NCI-H1092 (cell line): ENCODE measurements around the gene PRICKLE1.

Experiments used
- DNase-seq: peaks from one replicate; lab custom pipeline; 2025; lab: John Stamatoyannopoulos, UW

Gene PRICKLE1

DNA sequence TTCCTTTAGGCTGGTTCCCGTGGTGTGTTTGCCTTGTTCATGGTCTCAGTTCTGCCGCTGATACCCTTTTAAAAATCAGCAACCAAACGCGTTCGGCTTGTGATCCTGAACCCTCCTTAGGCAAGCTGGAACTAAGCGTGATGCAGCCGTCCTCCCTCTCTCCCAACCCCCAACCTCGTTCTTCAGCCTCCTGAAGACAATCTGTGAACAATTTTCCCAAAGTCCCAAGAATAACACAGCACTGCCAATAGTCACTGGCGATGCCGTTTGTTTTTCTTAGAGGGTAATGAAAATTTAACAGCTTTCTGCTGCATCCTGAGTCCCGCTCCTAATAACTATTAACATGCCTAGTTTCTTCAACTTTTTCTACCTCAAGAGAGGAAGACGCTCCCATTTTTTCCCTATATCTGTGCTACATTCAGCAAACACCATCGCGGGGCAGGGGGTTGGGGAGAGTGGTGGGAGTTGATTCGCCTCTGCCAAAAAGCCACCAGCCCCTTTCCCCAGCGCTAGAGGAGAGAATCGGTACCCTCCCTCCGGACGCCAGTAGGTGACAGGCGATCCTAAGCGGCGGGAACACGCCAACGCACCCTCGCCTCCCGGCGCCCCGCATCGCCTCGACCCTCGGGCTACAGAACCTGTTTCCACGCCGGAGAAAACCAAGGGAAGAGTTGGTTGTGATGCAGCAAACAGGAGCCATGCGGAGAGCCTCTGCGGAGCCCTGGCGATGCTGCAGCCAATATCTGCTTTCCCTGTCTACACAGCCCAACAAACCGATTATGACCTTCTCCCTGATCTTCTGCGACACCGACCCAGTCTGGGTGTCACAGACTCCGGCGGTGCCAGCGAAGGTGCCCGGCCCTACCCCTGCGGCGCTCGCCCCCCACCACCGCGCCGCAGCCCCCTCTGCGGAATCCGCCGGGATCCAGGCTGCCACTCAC lies 752 bp downstream of the PRICKLE1 start:
- DNase-seq = no peak

DNA sequence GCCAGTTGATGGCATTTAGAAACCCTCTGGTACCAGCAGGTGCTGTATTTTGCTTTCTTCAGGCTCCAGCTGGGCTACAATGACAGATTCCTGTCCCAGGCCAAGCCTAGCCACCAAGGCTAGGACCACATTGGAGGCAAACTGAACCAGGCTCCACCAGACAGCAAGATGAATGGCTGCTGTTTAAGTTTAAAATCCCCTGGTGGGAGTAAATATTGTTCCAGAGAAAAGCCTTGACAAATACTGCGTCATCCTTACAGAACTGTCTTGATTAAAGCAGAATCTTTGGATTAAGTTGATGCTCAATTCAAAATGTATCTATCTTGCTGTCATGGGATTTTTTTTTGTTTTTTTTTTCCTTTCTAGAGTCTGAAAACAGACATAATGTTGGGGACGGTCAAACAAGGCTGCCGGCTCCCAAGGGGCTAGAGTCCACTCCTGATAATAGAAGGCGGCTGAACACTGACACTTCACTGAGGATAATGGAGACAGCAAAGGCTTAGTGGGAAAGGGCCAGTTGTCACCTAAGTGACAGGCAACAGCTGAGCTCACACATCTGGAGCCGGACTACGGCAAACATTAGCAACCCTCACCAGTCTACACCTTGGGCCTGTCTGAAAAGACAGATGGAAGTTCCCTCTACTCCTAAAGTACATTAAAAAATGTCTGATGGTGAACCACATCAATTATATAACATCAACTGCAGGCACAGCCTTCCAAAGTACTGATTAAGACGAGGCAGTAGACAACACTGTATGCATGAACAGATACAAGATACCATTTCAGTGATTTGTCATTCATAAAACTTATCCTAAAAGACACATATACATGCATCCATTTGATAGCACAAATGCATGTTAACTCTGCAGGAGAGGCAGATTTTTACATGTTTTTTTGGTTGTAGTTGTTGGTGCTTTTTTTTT lies 1.7 kb downstream of the PRICKLE1 start:
- no peak for DNase-seq

DNA sequence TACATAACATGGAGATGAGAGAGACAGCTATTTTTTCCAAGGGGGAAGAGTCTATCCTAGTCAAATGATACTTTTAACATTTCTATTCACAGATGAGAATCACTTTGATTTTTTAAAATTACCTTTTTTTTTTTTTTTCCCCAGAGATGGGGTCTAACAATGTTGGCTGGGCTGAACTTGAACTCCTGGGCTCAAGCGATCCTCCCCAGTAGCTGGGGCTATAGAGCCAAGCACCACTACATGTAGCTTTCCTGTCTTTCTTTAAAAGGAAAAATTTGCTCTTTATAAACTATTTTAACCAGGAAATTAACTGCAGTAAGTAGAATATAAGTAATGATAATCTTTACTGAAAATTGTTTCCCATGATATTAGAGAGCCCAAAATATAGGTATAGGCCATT lies 3.3 kb downstream of the PRICKLE1 start:
- DNase-seq = no peak

DNA sequence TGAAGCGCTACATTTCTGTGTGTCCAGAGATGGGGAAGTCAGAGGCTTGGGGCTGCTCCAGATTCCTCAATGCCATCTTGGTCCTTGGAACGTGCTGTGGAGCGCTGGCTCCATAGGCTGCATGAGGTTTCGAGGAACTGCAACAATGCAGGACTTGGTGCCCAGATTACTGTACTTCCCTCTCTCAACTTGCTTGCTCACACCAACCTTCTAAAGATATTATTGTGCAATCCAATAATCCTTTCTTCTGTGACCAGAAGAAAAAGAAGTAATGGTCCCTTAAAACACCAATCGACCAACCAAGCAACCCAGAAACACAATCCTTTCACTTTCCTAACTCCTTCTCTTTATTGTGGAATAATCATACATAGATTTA lies 3.7 kb downstream of the PRICKLE1 start:
- no peak for DNase-seq

DNA sequence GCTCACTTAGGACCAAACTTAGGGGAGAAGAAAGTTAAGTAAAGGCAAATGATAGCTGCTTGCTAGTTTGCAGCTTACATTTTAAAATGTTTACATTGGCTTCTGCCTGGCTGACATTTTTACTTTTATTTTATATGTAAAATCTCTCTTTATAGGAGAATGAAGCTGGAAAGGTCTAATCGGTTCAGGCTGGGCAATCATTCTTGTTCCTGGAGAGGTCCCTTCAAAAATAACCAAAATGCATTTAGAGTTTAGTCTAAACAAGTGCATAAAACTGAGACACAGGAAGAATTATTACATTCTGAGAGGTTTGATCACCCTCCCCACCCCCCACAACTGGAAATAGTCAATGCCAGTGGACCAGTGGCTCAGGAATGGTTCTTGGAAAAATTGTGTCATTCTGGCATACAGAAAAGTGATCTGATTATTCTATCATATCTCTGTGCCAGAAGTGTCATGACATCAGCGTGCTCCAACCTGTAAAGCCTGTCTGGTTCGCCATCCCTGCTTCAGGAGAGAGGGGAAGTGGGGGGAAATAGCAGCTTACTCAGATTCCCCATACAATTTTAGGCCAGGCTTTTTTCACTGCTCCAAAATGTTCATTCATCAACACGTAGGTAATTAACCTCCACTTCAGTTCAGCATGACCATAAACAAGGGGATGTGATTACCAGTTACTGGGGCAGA lies 4.2 kb downstream of the PRICKLE1 start:
- no peak for DNase-seq

DNA sequence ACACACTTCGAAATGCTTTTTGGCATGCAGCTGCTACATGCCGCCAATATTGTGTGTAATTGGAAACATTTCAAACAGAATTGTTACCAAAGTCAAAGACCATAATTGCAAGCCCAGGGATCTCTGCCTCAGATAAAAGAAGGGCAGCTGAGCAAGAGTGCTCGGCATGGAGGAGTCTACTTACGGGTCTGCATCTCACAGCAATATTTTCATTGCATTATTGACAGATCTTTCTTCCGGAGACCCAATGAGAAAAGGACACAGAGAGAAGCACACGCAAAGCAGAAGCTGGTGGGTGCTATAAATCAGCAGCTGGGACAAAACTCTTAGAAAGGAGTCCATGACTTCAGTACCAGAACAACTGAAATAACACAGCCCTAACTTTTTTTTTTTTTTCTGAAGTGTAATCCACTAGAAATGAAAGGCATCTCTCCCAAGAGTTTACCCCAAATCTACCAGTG lies 4.9 kb downstream of the PRICKLE1 start:
- DNase-seq = no peak

DNA sequence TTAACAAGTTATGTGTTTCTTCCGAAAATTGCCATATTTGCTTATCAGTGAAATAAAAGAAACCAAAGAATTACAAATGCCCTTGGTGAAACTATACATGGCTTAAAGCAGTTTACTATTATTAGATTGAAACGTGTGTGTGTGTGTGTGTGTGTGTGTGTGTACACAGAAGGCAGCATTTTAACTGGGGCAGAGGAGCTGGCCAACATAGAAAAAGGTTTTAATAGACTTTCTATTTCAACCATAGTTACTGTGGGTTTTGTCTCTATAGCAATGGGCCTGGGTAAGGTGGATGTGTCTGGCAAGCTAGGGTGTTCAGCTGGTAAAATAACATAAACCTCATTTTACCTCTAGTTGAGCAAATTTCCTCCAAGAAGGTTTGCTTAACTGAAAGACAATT lies 6.5 kb downstream of the PRICKLE1 start:
- no peak for DNase-seq

DNA sequence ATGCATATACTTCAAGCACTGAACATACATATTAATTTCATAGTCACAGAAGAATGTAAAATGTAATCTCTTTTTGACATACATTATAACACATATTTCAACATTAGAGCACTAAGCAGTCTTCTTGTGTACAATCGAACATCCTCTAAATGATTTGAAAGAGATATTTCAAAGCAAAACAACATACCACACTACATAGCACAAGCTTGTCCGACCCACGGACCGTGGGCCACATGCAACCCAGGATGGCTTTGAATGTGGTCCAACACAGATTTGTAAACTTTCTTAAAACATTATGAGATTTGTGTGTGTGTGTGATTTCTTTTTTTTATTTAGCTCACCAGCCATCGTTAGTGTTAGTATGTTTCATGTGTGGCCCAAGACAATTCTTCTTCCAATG lies 7.0 kb downstream of the PRICKLE1 start:
- DNase-seq = no peak

DNA sequence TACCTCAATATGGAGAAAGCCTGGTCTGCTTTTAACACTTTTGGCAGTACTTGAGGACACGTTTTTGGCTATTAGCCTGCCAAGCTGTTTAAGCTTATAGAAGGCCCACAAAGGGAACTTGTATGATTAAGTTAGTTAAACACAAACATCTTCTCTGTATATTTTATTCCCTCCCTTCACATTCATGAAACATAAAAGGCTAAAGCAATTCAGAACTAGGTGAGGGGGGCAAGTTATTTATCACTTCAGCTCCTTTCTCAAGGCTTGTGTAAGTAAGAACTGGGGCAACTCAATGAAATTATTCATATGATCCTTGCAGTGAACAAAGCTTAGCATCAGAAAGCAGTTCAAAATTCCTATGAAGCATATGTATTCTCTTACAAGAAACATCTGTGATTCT lies 7.5 kb downstream of the PRICKLE1 start:
- no peak for DNase-seq

DNA sequence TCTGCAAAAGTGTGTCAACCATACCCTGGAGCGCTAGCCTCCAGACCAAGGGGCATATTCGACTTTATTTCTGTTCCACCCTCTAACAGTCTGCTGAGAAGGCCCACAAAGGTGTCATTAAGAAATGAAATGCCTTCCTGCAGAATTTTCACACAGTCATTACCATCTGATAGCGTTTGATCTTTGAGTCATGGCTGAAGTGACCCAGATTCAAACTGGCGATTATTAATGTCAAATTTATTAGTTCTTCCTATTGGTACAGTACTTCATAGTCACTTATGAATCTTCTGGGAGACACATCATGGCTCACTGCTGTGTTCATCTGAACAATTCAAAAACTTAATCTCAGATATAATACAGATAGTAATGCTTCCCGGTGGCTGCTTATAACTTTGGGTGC lies 13.2 kb downstream of the PRICKLE1 start:
- DNase-seq = no peak

DNA sequence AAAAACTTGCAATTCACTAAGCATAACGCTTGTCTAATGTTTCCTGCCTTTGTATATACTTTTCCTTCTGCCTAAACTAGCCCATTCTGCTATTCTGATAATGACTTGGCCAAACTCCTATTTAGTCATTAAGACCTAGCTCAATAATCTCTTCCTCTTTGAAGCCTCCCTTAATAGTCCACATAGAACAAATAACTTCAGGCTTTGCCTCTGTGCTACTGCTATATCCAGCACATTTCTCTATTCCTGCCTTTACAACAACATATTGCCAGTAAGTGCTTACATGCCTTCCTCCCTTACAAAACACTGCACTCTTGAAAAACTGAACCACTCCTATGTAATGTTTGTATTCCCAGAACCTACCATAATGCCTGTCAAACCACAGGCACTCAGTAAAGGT lies 13.8 kb downstream of the PRICKLE1 start:
- no peak for DNase-seq

DNA sequence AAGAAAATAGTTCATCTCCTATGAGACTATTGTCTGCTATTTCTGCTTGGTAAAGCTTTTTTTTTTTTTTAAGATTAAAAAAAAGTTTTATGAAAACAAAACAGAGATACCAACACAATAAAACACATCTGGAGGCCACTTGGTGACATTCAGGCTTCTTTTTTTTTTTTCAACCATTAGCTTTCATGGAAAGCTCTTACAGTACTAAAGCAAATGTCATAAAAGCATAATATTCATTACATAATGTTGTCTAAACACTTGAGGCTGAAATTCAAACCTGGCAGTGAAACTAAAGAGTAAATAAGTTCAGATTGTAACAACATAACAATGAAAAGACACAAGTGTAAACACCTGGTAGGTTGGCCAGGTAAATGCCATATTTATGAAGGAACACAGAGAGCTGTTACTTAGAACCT lies 14.7 kb downstream of the PRICKLE1 start:
- DNase-seq = peak; percentile 14

DNA sequence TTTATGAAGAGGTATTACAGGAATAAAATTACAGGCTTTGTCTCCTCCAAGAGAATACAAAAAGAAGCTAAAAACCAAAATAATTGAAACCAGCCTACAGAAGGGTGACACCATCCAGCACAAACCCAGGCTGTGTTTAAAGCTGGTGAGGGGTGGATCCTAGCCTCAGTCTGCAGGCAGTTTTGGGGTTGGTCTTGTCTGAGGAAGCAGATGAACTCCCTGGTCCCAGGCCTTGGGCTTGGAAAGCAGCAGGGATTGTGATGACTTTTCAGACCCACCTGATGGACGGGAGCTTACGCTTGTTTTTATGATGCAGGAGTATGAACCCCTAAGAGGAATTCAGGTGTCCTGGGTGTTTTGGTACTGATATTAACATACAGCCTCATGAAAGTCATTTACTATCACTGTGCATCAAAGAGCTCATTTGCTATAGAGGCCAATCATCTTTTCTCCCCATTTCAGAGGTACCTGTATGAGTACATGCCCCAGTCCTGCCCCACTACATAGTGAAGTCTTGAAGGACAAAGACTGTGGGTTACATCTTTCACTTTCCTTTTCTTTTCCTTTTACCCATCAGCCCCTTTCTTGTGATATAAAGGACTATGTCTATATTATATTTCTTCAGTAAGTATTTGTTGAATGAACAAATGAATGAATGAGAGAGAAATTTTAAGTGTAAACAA lies 18.1 kb downstream of the PRICKLE1 start:
- DNase-seq = no peak

DNA sequence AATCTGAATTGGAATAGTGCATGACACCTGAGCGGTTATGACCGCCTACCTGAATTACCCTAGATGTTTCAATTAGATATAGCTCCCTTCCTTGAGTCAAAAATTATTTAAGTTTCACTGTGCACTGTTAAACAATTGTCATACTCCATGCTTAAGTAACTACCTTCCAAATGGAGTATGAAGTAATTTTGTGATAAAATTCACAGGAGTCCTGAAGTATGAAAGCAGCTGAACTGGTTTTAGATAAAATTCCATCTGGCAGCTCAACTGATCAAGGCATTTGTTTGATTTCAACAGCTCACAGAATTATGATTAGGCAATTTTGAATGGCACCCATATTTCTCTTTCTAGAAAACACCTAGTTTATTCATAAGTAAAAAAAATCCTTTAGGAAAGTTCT lies 19.5 kb downstream of the PRICKLE1 start:
- no peak for DNase-seq

DNA sequence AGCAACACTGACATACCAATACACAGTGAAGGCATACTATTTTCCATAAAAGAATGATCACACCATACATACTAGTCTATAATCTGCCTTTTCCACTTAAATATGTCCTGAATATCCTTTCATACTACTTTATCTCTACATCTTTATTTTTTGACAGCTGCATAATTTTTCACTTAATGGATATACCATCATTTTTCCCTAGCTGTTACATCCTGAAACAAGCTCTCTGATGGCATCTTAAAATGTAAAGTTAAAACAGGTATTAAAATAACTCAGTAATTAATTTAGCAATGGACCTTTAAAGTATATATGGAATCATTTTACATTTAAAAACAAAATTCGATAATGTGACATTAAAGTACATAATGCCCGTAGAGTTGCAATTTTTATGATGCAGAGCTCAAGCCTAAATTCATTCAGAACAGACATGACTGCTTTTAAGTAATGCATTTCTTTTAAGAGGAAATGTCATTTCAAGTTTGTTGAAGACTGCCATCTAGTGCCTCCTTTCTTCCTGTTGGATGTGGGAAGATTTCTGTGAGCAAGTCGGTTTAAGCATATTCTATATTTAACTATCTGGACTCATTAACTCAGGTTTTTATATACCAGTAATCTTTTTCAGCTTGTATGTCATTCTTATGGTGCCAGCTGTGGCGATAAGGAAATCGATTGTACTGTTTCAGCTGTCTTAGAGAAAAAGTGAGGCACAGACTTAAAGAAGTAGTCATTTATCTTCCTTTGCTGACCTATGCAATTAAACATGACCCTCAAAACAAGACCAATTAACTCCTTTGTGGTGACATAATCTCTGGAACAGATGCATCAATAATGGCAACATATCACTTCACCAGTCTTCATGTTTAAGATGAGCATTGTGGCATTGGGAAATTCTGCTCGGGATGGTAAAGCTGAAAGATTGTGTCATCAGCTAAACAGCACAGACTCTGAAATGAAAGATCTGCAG lies 20.3 kb downstream of the PRICKLE1 start:
- no peak for DNase-seq

DNA sequence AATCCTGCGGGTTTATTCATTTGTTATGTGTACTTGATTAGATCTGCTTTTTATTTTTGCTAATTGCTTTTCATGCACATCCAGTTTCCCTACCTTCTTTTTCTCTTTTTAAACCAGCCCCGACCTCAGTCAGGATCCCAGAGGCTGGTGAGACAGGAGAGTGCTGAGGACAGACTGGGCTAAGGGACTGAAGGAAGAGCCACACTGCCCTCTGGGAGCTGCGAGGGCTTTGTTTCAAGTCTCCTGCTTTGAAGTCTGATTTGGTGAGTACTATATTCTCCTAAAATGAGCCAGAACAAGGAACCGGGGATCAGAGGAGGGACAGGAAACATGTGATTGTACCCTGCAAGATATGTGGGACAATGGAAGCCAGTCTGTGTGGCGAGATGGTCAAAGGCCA lies 23.9 kb downstream of the PRICKLE1 start:
- no peak for DNase-seq

DNA sequence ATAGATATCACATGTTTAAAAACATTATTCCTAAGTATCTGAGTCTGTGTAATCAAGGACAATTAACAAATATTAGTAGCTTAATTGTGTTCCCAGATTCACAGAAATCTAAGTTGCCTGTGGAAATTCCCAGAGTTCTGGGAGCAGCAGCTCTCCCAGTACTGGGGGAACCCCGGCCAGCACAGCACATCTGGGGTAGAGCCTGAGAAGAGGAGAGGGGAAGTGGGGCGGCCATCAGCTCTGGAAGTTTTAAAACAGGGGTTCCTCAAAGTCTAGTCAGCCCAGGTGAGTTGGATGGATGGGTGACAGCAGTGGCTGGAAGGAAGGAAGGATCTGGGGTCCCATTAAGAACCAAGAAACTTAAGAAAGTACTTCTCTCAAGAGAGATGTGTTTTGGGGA lies 24.6 kb downstream of the PRICKLE1 start:
- DNase-seq = no peak

DNA sequence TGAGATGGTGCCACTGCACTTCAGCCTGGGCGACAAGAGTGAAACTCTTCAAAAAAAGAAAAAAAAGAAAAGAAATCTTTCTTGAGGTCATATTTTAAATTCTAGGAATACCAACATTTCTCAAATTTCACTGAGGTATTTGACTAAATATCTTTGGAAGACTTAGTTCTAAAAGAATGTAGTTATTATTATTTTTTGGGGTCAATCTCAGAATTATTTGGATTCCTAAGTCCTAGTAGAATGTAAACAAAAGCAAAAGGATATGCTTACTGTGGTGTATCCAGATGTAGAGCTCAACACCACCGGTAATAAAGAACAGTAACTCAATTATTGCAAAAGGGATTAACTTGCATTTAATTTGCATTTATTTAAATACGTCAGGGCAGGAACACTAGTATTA lies 25.0 kb downstream of the PRICKLE1 start:
- no peak for DNase-seq

DNA sequence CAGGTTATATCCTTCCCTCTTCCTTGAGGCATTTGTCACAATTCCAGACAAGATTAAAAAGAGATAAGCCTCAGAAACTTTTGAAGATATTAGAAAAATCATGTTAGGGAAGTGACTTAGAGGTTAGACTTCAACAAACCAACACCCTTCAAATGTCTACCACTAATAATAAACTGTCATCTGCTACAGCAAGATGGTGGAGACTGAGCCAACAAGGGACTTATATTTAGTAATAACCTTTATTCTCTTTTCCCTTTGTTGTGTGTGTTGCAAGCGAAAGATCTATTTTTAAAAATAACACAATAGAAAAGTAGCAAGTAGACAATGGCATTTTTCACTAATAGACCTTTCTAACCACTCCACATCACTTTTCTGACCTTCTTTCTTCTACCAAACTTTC lies 28.6 kb downstream of the PRICKLE1 start:
- DNase-seq = no peak

DNA sequence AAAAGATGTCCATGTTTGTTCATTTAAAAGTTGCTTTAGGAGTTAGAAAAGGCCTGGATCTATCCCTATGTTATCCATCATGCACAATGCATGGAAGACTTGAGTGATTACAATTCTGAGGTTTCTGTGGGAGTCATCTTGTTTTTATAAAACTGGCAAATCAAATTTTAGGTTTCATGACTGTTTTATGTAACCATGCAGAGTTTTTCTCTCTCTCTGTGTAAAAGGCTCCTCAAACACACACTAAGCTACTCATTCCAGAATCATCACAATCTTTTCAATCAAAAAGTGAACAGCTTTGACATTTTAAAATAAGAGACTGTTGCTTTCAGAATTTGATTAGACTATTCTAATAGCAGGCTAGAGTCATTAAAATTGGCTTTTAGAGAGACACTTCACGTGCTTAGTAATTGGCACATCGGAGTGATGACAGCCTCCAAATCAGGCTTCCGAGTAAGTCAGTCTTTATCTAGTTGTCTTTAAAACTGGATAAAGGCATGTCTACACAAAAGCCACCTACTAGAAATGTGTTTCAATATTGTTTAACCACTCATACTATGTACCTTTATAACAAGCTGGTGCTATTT lies 31.9 kb downstream of the PRICKLE1 start:
- DNase-seq = no peak
